MM.1S (cell line): ENCODE measurements around the gene CIB4.

Source experiments
- EZH2 ChIP-seq: fragments of 300-600 bp; sonication (generic); optimal IDR thresholded peaks from 2 replicates; pipeline ENCODE3; 2017; ENCODE audit warnings: low read depth, mild to moderate bottlenecking, antibody characterized with exemption, low read length, mixed read lengths
- EZH2phosphoT487 ChIP-seq: fragments of 300-600 bp; sonication (generic); IDR thresholded peaks from 2 replicates; pipeline ENCODE4 v1.6.1; 2018; ENCODE audit warnings: antibody characterized with exemption, low read length
- TF ChIP-seq, protein P1 (sequence below): fragments of 300-600 bp; sonication (generic); IDR thresholded peaks from 2 replicates; pipeline ENCODE4 v1.5.1; 2016; ENCODE audit warnings: antibody characterized with exemption, low read length, mixed read lengths

DNA sequence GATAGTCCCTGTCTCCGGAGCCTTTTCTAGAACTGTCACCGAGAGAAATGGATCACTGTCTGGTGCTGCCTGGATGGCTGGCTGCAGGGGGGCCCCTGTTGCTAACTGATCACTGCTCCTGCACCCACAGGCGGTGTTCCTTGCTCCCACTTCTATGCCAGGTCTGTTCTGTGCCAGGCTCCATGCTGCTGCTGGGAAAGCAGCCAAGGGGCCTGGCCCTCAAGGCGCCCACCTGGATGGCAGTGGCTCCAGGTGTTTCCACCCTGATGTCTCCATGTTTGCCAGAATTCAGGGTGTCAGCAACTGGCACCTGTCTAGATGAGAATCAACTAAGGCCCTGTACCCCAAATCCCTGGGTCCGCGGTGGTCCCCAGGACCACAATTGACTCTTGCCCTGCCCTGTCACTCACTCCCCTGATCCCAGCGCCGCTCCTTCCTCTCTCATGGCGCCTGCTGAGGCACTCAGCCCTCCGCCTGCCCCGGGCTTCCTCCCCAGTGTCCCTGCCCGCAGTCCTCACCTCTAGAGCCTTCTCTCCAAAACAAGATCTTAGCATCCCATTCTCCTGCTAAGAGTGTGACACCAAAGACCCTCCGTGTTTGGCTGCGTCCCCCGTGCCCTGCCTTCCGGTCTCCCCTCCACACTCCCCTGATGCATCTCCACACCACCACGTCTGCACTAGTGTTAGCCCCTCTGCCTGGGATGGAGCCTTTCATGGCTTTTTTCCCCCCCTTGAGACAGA is 90.7 kb downstream of the CIB4 start:
- TF ChIP-seq, protein P1, sequence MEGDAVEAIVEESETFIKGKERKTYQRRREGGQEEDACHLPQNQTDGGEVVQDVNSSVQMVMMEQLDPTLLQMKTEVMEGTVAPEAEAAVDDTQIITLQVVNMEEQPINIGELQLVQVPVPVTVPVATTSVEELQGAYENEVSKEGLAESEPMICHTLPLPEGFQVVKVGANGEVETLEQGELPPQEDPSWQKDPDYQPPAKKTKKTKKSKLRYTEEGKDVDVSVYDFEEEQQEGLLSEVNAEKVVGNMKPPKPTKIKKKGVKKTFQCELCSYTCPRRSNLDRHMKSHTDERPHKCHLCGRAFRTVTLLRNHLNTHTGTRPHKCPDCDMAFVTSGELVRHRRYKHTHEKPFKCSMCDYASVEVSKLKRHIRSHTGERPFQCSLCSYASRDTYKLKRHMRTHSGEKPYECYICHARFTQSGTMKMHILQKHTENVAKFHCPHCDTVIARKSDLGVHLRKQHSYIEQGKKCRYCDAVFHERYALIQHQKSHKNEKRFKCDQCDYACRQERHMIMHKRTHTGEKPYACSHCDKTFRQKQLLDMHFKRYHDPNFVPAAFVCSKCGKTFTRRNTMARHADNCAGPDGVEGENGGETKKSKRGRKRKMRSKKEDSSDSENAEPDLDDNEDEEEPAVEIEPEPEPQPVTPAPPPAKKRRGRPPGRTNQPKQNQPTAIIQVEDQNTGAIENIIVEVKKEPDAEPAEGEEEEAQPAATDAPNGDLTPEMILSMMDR = no peak
- no peak for TF ChIP-seq EZH2phosphoT487
- TF ChIP-seq EZH2 = no peak
